ENCODE measurements around the gene CHSY1. TPM values are rescaled to one million over a fixed set of nuclear protein-coding genes. Genes with fewer than 3 reads are reported as not detected.
A peak's percentile ranks its signal among the peaks of the same experiment; 100 is the strongest.

CHSY1 gene
- total RNA-seq, 2 experiments from 2014 or later = 5.8 to 6.7 TPM

GRCh38 chr15:101198800-101199199 is 53.0 kb downstream of the CHSY1 start:
- H3K27ac ChIP-seq (ENCODE audit: low read depth in 1 of 2, low read length in 2 of 2) = no peak overlapping the region
- ChIA-PET POLR2A (no interaction called here), CTCF (no interaction called here)
- DNase-seq (no peak), ATAC-seq (ENCODE audit: poor library complexity) (no peak)
- Mint-ChIP-seq H3K36me3 (ENCODE audit: low read depth) (no peaks in the 10 kb centered on the region), H3K4me1 (ENCODE audit: low read depth) (peaks cover 73% of the 10 kb centered on the region), H3K27ac (no peak overlapping the region), H3K4me3 (no peak overlapping the region), H3K9me3 (no peaks in the 10 kb centered on the region), H3K27me3 (no peaks in the 10 kb centered on the region)
- no peak overlapping the region for H3K4me3 ChIP-seq (ENCODE audit: low read length)
- peaks cover 47% of the 10 kb centered on the region for H3K4me1 ChIP-seq (ENCODE audit: insufficient read depth, low read length)
- TF ChIP-seq, protein P1, sequence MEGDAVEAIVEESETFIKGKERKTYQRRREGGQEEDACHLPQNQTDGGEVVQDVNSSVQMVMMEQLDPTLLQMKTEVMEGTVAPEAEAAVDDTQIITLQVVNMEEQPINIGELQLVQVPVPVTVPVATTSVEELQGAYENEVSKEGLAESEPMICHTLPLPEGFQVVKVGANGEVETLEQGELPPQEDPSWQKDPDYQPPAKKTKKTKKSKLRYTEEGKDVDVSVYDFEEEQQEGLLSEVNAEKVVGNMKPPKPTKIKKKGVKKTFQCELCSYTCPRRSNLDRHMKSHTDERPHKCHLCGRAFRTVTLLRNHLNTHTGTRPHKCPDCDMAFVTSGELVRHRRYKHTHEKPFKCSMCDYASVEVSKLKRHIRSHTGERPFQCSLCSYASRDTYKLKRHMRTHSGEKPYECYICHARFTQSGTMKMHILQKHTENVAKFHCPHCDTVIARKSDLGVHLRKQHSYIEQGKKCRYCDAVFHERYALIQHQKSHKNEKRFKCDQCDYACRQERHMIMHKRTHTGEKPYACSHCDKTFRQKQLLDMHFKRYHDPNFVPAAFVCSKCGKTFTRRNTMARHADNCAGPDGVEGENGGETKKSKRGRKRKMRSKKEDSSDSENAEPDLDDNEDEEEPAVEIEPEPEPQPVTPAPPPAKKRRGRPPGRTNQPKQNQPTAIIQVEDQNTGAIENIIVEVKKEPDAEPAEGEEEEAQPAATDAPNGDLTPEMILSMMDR (IDR thresholded peaks at IDR 0.05) = no peak
- H3K36me3 ChIP-seq (ENCODE audit: insufficient read depth, low read length) = no peaks in the 10 kb centered on the region
- H3K27me3 ChIP-seq (ENCODE audit: control insufficient read depth in 1 of 2, insufficient read depth in 2 of 2, low read length in 2 of 2) = no peaks in the 10 kb centered on the region
- intact Hi-C loops (cut with DNase I, micrococcal nuclease) = loop anchor here (5.0 to 10.0 kb wide), 2 partner anchors 39 to 74 kb away; no protein-coding TSS in a partner anchor
- H3K9me3 ChIP-seq (ENCODE audit: control insufficient read depth in 1 of 2, insufficient read depth in 1 of 2, low read length in 2 of 2) = no peaks in the 10 kb centered on the region

- Mint-ChIP-seq H3K9me3 (no peaks in the 10 kb centered on the region), H3K27me3 (no peaks in the 10 kb centered on the region), H3K36me3 (ENCODE audit: low read depth) (no peaks in the 10 kb centered on the region), H3K27ac (no peak overlapping the region), H3K4me3 (no peak overlapping the region), H3K4me1 (ENCODE audit: low read depth) (peaks cover 73% of the 10 kb centered on the region)
- POLR2A ChIA-PET = no interaction called here
- TF ChIP-seq, protein P1 (IDR thresholded peaks at IDR 0.05) = no peak
- Histone ChIP-seq H3K27ac (ENCODE audit: low read depth in 1 of 2, low read length in 2 of 2) (no peak overlapping the region), H3K4me1 (ENCODE audit: insufficient read depth, low read length) (peaks cover 50% of the 10 kb centered on the region), H3K36me3 (ENCODE audit: insufficient read depth, low read length) (no peaks in the 10 kb centered on the region), H3K27me3 (ENCODE audit: control insufficient read depth in 1 of 2, insufficient read depth in 2 of 2, low read length in 2 of 2) (no peaks in the 10 kb centered on the region), H3K4me3 (ENCODE audit: low read length) (no peak overlapping the region), H3K9me3 (ENCODE audit: control insufficient read depth in 1 of 2, insufficient read depth in 1 of 2, low read length in 2 of 2) (no peaks in the 10 kb centered on the region)
- ATAC-seq (ENCODE audit: poor library complexity) = no peak
- DNase-seq = no peak
- intact Hi-C loops (cut with DNase I, micrococcal nuclease) = loop anchor here (5.0 to 10.0 kb wide), 2 partner anchors 39 to 73 kb away; no protein-coding TSS in a partner anchor
- CTCF ChIA-PET = no interaction called here
These were observed 53.7 kb downstream of the CHSY1 start for GRCh38 chr15:101198031-101198575.

GRCh38 chr15:101194546-101195125 is 57.2 kb downstream of the CHSY1 start:
- Mint-ChIP-seq H3K4me1 (ENCODE audit: low read depth) (peaks cover 70% of the 10 kb centered on the region), H3K27me3 (no peaks in the 10 kb centered on the region), H3K36me3 (ENCODE audit: low read depth) (no peaks in the 10 kb centered on the region), H3K27ac (no peak overlapping the region), H3K4me3 (peak overlapping the region; percentile 7), H3K9me3 (no peaks in the 10 kb centered on the region)
- H3K36me3 ChIP-seq (ENCODE audit: insufficient read depth, low read length) = no peaks in the 10 kb centered on the region
- ATAC-seq (ENCODE audit: poor library complexity) (no peak), DNase-seq (no peak)
- peaks cover 36% of the 10 kb centered on the region for H3K4me1 ChIP-seq (ENCODE audit: insufficient read depth, low read length)
- H3K4me3 ChIP-seq (ENCODE audit: low read length) = no peak overlapping the region
- ChIA-PET POLR2A (interaction anchor here (1.0 to 1.1 kb wide), 2 partner anchors 48 to 50 kb away, joined by 3 read pairs; no protein-coding TSS in a partner anchor), CTCF (interaction anchor here (0.9 to 1.1 kb wide), 2 partner anchors 57 to 186 kb away, joined by 3 read pairs; no protein-coding TSS in a partner anchor)
- intact Hi-C loops (cut with DNase I, micrococcal nuclease) = loop anchor here (5.0 to 10.0 kb wide), 2 partner anchors 43 to 70 kb away; no protein-coding TSS in a partner anchor
- H3K27me3 ChIP-seq (ENCODE audit: control insufficient read depth in 1 of 2, insufficient read depth in 2 of 2, low read length in 2 of 2) = no peaks in the 10 kb centered on the region
- no peaks in the 10 kb centered on the region for H3K9me3 ChIP-seq (ENCODE audit: control insufficient read depth in 1 of 2, insufficient read depth in 1 of 2, low read length in 2 of 2)
- H3K27ac ChIP-seq (ENCODE audit: low read depth in 1 of 2, low read length in 2 of 2) = no peak overlapping the region
- TF ChIP-seq, protein P1 (IDR thresholded peaks at IDR 0.05) = no peak
